ENCODE measurements around the gene KLHL22. TPM values are rescaled to one million over a fixed set of nuclear protein-coding genes. Genes with fewer than 3 reads are reported as not detected.

Gene KLHL22
- total and polyA plus RNA-seq, 2 of the 8 experiments (the other 6 are each of a cell fraction or from before 2014, with no cell fraction given): 9.4 to 16.2 TPM

DNA sequence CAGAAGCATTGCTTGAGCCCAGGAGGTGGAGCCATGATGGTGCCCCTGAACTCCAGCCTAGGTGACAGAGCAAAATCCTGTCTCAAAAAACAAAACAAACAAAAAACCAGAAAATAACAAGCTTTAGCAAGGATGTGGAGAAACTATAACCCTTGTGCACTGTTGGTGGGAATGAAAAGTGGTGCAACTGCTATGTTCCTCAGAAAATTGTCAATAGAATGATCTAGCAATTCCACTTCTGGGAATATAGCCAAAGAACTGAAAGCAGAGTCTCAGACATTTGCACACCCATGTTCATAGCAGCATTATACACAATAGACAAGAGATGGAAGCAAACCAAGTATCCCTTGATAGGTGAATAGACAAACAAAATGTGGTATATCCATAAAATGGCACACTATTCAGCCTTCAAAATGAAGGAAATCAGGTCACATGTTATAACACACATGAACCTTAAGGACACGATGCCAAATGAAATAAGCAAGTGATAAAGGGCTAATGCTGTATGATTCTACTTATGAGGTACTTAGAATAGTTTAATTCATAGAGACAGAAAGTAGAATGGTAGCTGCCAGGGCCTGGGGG, 15.9 kb downstream of the KLHL22 start:
- Histone ChIP-seq H3K4me3 (ENCODE audit: extremely low read depth in 1 of 4, insufficient read depth in 2 of 4, low read depth in 3 of 4, low read length in 4 of 4) (no peak overlapping the region), H2BK20ac (ENCODE audit: low read length) (no peak overlapping the region), H3K27me3 (replicated peaks in 1 of 4; ENCODE audit: control insufficient read depth in 3 of 4, extremely low read depth in 1 of 4, insufficient read depth in 3 of 4, low read length in 3 of 4) (no peaks in the 10 kb centered on the region), H2BK5ac (ENCODE audit: low read depth, low read length) (no peak overlapping the region), H2AK5ac (ENCODE audit: low read depth, low read length) (no peak overlapping the region), H2AFZ (ENCODE audit: low read length) (no peak overlapping the region), H3K36me3 (ENCODE audit: control insufficient read depth in 2 of 4, insufficient read depth in 4 of 4, low read length in 3 of 4) (no peaks in the 10 kb centered on the region), H4K5ac (ENCODE audit: insufficient read length, low read depth, low read length) (no peak overlapping the region), H3K4ac (replicated peaks; ENCODE audit: insufficient read length, low read depth, low read length) (no peak overlapping the region), H3K23me2 (ENCODE audit: low read depth, low read length) (no peaks in the 10 kb centered on the region), H3K4me1 (replicated peaks in 1 of 4; ENCODE audit: control insufficient read depth in 3 of 4, insufficient read depth in 4 of 4, low read length in 3 of 4) (no peaks in the 10 kb centered on the region), H2BK12ac (ENCODE audit: low read depth, low read length) (no peak overlapping the region), H2BK120ac (replicated peaks; ENCODE audit: low read depth, low read length) (no peak overlapping the region), H4K91ac (replicated peaks; ENCODE audit: insufficient read length, low read length) (no peak overlapping the region), H3K56ac (replicated peaks; ENCODE audit: insufficient read length, low read depth, low read length) (no peak overlapping the region), H3K14ac (ENCODE audit: insufficient read length) (no peak overlapping the region), H3K23ac (ENCODE audit: insufficient read length) (no peak overlapping the region), H3K79me1 (ENCODE audit: low read depth, low read length) (no peaks in the 10 kb centered on the region), H3K9me3 (ENCODE audit: insufficient read depth in 2 of 2, low read depth in 1 of 2, low read length in 1 of 2) (no peaks in the 10 kb centered on the region; a peak in 1 of 4 replicates), H2BK15ac (ENCODE audit: low read length) (no peak overlapping the region), H4K20me1 (replicated peaks in 1 of 2; ENCODE audit: control insufficient read depth in 1 of 2, insufficient read depth in 2 of 2, low read length in 2 of 2) (no peaks in the 10 kb centered on the region), H3K9ac (replicated peaks in 1 of 4; ENCODE audit: extremely low read depth in 1 of 4, low read depth in 3 of 4, low read length in 3 of 4) (no peak overlapping the region), H3K18ac (ENCODE audit: extremely low read depth, low read length) (no peak overlapping the region), H3K4me2 (ENCODE audit: insufficient read depth in 1 of 2, low read depth in 2 of 2, low read length in 2 of 2) (no peak overlapping the region), H3K27ac (ENCODE audit: low read depth, low read length) (no peak overlapping the region), H3K79me2 (ENCODE audit: control insufficient read depth in 1 of 2, insufficient read depth in 2 of 2, low read length in 2 of 2) (no peaks in the 10 kb centered on the region), H4K8ac (ENCODE audit: extremely low read depth, insufficient read depth, low read length) (no peak overlapping the region)
- DNase-seq (ENCODE audit: low read depth in 1 of 2, low spot score in 2 of 2) (no peak), FAIRE-seq (no peak)
- ChIA-PET CTCF (ENCODE audit: partially characterized antibody) (no interaction called here), POLR2A (ENCODE audit: partially characterized antibody) (interaction anchor here (0.6 kb wide), 1 partner anchor 17 kb away, joined by 3 read pairs; no protein-coding TSS in a partner anchor)
- WGBS, 2 experiments (ENCODE audit: extremely low coverage in 1 of 2, insufficient coverage in 1 of 2, insufficient read length in 1 of 2, insufficient replicate concordance in 2 of 2, low coverage in 1 of 2, low lambda C conversion rate in 2 of 2, missing lambda C conversion rate in 1 of 2): 92% methylated on average over 1 of the region's 1 CpG; no CpG with 5 or more reads in 1 of the 2 experiments
- TF ChIP-seq EZH2 (IDR thresholded peaks at IDR 0.05; ENCODE audit: low read depth, low read length, severe bottlenecking): no peak
- TF ChIP-seq RBBP5 (IDR thresholded peaks at IDR 0.05; ENCODE audit: borderline replicate concordance, low read depth, low read length): no peak
- TF ChIP-seq SUZ12 (IDR thresholded peaks at IDR 0.05; ENCODE audit: low read length): no peak
- no peak for TF ChIP-seq HDAC2 (IDR thresholded peaks at IDR 0.05; ENCODE audit: borderline replicate concordance in 1 of 2, low read depth in 2 of 2, low read length in 2 of 2)
- no peak for TF ChIP-seq CHD1 (IDR thresholded peaks at IDR 0.05; ENCODE audit: low read depth, low read length)
- TF ChIP-seq, protein P1, sequence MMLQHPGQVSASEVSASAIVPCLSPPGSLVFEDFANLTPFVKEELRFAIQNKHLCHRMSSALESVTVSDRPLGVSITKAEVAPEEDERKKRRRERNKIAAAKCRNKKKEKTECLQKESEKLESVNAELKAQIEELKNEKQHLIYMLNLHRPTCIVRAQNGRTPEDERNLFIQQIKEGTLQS (IDR thresholded peaks at IDR 0.05; ENCODE audit: insufficient read depth, low read depth, low read length): no peak
- no peak for TF ChIP-seq GABPA (IDR thresholded peaks at IDR 0.05; ENCODE audit: borderline replicate concordance, insufficient read depth, low read length)
- TF ChIP-seq SIN3A (conservative IDR thresholded peaks at IDR 0.05 in 1 of 2, IDR thresholded peaks at IDR 0.05 in 1 of 2; ENCODE audit: low read depth in 1 of 2, low read length in 2 of 2): no peak
- TF ChIP-seq MAFK (IDR thresholded peaks at IDR 0.05; ENCODE audit: low read depth, low read length): no peak
- no peak for TF ChIP-seq KDM4A (IDR thresholded peaks at IDR 0.05; ENCODE audit: low read depth, low read length, severe bottlenecking)
- TF ChIP-seq HDAC6 (IDR thresholded peaks at IDR 0.05; ENCODE audit: low read depth, low read length): no peak
- TF ChIP-seq JUND (IDR thresholded peaks at IDR 0.05; ENCODE audit: low read length): no peak

Measured in H1 (cell line).